ENCODE measurements around the gene SESN1. TPM values are rescaled to one million over a fixed set of nuclear protein-coding genes. Genes with fewer than 3 reads are reported as not detected.
"Not testable (repeated sequence)": the region's sequence is repeated elsewhere in the genome, so short reads cannot be mapped to it uniquely, and the experiment has no call there.

Gene SESN1
- polyA plus RNA-seq (ENCODE audit: insufficient read length): 28.8 TPM
- long read RNA-seq, donor 1, partial matches to known transcripts: 0 of 4 reads
- long read RNA-seq, donor 1, other reads (novel, unspliced or antisense): 0 of 4 reads
- long read RNA-seq, donor 2, partial matches to known transcripts: 12 of 17 reads
- long read RNA-seq, donor 2, other reads (novel, unspliced or antisense): 0 of 17 reads
- long read RNA-seq, donor 3, partial matches to known transcripts: 8 of 10 reads
- long read RNA-seq, donor 3, other reads (novel, unspliced or antisense): 0 of 10 reads
- long read RNA-seq, donor 4: 0 reads
- long read RNA-seq, donor 5, transcript SESN1-204 (10 exons, 3,509 nt): major isoform, 5 of 16 reads
- long read RNA-seq, donor 5, partial matches to known transcripts: 10 of 16 reads
- long read RNA-seq, donor 5, other reads (novel, unspliced or antisense): 0 of 16 reads
- long read RNA-seq, donor 6, partial matches to known transcripts: 14 of 17 reads
- long read RNA-seq, donor 6, other reads (novel, unspliced or antisense): 0 of 17 reads
- long read RNA-seq, donor 7, transcript SESN1-202 (10 exons, 2,676 nt): major isoform, 6 of 20 reads
- long read RNA-seq, donor 7, partial matches to known transcripts: 12 of 20 reads
- long read RNA-seq, donor 7, other reads (novel, unspliced or antisense): 0 of 20 reads
- long read RNA-seq, donor 8, partial matches to known transcripts: 0 of 4 reads
- long read RNA-seq, donor 8, other reads (novel, unspliced or antisense): 0 of 4 reads

- DNase-seq: peak; percentile 91
Observed at GRCh38 chr6:109094416-109095035, at the start of gene SESN1. SESN1 (minus strand) TSS chr6:109094846; CDS start chr6:109094073, 773 bp downstream.

GRCh38 chr6:109143191-109143590 lies 48.5 kb upstream of the SESN1 start:
- no peak for DNase-seq

- not testable (repeated sequence) for DNase-seq
Observed at GRCh38 chr6:109142067-109142466, 47.4 kb upstream of the SESN1 start.

GRCh38 chr6:109139109-109139508 lies 44.5 kb upstream of the SESN1 start:
- no peak for DNase-seq

GRCh38 chr6:109136530-109136929 lies 41.9 kb upstream of the SESN1 start:
- DNase-seq: not testable (repeated sequence)

- DNase-seq: not testable (repeated sequence)
Observed at GRCh38 chr6:109136039-109136438, 41.4 kb upstream of the SESN1 start.

- DNase-seq: not testable (repeated sequence)
Observed at GRCh38 chr6:109135600-109135999, 41.0 kb upstream of the SESN1 start.

- no peak for DNase-seq
Observed at GRCh38 chr6:109130065-109130464, 35.4 kb upstream of the SESN1 start.

- DNase-seq: no peak
Observed at GRCh38 chr6:109125504-109125903, 30.9 kb upstream of the SESN1 start.

- DNase-seq: no peak
Observed at GRCh38 chr6:109124219-109124618, 29.6 kb upstream of the SESN1 start.

GRCh38 chr6:109121411-109121810 lies 26.8 kb upstream of the SESN1 start:
- no peak for DNase-seq

- no peak for DNase-seq
Observed at GRCh38 chr6:109118871-109119354, 24.3 kb upstream of the SESN1 start.

GRCh38 chr6:109118337-109118736 lies 23.7 kb upstream of the SESN1 start:
- no peak for DNase-seq

GRCh38 chr6:109117346-109118035 lies 22.8 kb upstream of the SESN1 start:
- DNase-seq: no peak

- not testable (repeated sequence) for DNase-seq
Observed at GRCh38 chr6:109112663-109113062, 18.0 kb upstream of the SESN1 start.

- not testable (repeated sequence) for DNase-seq
Observed at GRCh38 chr6:109109663-109110062, 15.0 kb upstream of the SESN1 start.

GRCh38 chr6:109105681-109106080 lies 11.0 kb upstream of the SESN1 start:
- DNase-seq: no peak

GRCh38 chr6:109104512-109104911 lies 9.9 kb upstream of the SESN1 start:
- DNase-seq: no peak

GRCh38 chr6:109103942-109104341 lies 9.3 kb upstream of the SESN1 start:
- no peak for DNase-seq

GRCh38 chr6:109102762-109103161 lies 8.1 kb upstream of the SESN1 start:
- no peak for DNase-seq

- no peak for DNase-seq
Observed at GRCh38 chr6:109097661-109098060, 3.0 kb upstream of the SESN1 start.

GRCh38 chr6:109096208-109096607 lies 1.6 kb upstream of the SESN1 start:
- no peak for DNase-seq
